GM12873 (cell line): ENCODE measurements around the gene SF3B3.

Experiments
- CTCF ChIP-seq: IDR thresholded peaks from 2 replicates; pipeline ENCODE4 v1.5.1; 2012; ENCODE audit warnings: low read depth, mild to moderate bottlenecking, moderate library complexity, low read length, control low read depth; ENCODE audit not compliant: insufficient read depth; ENCODE audit errors: missing control alignments

Gene SF3B3

GRCh38 chr16:70552675-70553074 lies 29.1 kb downstream of the SF3B3 start:
- TF ChIP-seq CTCF: no peak

- no peak for TF ChIP-seq CTCF
Observed at GRCh38 chr16:70553645-70554044, 30.0 kb downstream of the SF3B3 start.

GRCh38 chr16:70556063-70556462 lies 32.4 kb downstream of the SF3B3 start:
- TF ChIP-seq CTCF: no peak

- TF ChIP-seq CTCF: no peak
Observed at GRCh38 chr16:70561623-70562022, 38.0 kb downstream of the SF3B3 start.

GRCh38 chr16:70563636-70564035 lies 40.0 kb downstream of the SF3B3 start:
- TF ChIP-seq CTCF: no peak

- TF ChIP-seq CTCF: no peak
Observed at GRCh38 chr16:70565053-70565452, 41.4 kb downstream of the SF3B3 start.

- TF ChIP-seq CTCF: no peak
Observed at GRCh38 chr16:70568601-70569237, 45.1 kb downstream of the SF3B3 start.
